ENCODE measurements around the gene PRPF6.
"Not testable (repeated sequence)": the region's sequence is repeated elsewhere in the genome, so short reads cannot be mapped to it uniquely, and the experiment has no call there.

PRPF6 gene

DNA sequence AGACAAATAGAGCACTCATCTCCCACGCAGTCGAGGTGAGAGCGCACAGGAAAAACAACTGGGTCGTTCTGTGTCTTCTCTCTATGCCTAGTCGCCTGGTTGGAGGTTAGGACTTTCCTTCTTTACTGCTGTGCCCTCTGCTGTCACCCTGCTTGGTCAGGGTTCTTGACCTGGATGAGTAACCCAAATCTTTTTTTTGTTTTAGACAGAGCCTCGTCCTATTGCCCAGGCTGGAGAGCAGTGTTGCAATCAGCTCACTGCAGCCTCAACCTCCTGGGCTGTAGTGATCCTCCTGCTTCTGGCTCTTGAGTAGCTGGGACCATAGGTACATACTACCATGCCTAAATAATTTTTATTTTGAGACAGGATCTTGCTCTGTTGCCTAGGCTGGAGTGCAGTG, 24.5 kb downstream of the PRPF6 start:
- TF ChIP-seq, protein P1, sequence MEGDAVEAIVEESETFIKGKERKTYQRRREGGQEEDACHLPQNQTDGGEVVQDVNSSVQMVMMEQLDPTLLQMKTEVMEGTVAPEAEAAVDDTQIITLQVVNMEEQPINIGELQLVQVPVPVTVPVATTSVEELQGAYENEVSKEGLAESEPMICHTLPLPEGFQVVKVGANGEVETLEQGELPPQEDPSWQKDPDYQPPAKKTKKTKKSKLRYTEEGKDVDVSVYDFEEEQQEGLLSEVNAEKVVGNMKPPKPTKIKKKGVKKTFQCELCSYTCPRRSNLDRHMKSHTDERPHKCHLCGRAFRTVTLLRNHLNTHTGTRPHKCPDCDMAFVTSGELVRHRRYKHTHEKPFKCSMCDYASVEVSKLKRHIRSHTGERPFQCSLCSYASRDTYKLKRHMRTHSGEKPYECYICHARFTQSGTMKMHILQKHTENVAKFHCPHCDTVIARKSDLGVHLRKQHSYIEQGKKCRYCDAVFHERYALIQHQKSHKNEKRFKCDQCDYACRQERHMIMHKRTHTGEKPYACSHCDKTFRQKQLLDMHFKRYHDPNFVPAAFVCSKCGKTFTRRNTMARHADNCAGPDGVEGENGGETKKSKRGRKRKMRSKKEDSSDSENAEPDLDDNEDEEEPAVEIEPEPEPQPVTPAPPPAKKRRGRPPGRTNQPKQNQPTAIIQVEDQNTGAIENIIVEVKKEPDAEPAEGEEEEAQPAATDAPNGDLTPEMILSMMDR (IDR thresholded peaks at IDR 0.05), result no peak
- TF ChIP-seq ZFX (IDR thresholded peaks at IDR 0.05; ENCODE audit: borderline replicate concordance), result no peak
- H3K27ac ChIP-seq, result no peak overlapping the region

DNA sequence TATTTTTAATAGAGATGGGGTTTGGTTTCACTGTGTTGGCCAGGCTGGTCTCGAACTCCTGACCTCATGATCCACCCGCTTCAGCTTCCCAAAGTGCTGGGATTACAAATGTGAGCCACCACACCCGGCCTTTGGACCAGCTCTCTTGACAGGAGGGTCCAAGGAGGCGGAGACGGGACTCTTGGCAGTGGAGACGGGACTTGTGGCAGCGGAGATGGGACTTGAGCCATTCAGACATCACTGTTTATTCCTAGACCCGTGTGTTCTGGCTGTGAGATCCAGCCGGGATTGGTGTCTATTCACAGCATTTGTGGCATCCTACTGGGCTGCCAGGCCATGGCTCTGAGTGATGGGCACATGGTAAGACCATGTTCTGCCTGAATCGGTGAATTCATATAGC, 25.6 kb downstream of the PRPF6 start:
- no peak overlapping the region for H3K27ac ChIP-seq
- TF ChIP-seq, protein P1 (IDR thresholded peaks at IDR 0.05), result no peak
- TF ChIP-seq ZFX (IDR thresholded peaks at IDR 0.05; ENCODE audit: borderline replicate concordance), result no peak

DNA sequence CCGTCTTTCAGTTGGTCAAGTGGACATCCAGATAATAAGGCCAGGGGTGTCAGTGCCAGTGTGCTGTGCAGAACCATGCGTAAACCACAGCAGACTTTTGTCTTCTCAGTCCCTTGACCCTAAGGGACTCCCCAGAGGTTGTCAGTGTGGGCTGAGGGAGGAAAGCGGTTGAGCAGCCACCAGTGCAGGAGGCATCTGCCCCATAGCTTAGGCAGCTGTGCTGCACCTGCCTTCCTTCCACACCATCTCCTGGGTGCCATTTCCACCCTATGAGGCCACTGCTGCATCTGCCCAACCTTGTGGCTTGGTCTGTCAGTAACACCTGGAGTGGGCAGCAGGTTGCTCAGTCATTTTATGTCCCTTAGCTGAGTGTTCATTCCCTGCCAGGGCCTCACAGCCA, 26.0 kb downstream of the PRPF6 start:
- TF ChIP-seq, protein P1 (IDR thresholded peaks at IDR 0.05), result no peak
- TF ChIP-seq ZFX (IDR thresholded peaks at IDR 0.05; ENCODE audit: borderline replicate concordance), result no peak
- no peak overlapping the region for H3K27ac ChIP-seq

DNA sequence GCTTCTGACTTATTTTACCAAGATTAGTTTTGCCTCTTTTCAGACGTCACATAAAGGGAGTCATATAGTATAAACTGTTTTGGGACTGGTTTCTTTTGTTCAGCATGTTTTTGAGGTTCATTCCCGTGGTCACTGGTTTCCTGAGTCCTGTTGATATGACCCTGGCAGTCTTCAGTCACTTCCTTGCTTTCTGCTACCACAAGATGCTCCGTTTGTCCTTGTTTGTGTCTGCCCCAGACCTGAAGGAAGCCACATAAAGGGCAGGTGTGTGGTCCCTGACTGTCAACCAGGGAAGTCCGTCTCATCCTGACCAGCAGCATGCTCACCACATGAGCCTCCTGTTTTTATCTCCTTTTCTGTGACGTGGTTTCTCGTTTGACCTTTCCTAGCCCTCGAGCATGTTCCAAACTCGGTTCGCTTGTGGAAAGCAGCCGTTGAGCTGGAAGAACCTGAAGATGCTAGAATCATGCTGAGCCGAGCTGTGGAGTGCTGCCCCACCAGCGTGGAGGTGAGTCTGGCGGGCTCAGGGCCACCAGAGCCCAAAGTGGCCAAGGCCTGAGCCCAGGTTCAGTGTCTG, 29.0 kb downstream of the PRPF6 start:
- no peak overlapping the region for H3K27ac ChIP-seq
- TF ChIP-seq, protein P1 (IDR thresholded peaks at IDR 0.05), result no peak
- TF ChIP-seq ZFX (IDR thresholded peaks at IDR 0.05; ENCODE audit: borderline replicate concordance), result no peak

DNA sequence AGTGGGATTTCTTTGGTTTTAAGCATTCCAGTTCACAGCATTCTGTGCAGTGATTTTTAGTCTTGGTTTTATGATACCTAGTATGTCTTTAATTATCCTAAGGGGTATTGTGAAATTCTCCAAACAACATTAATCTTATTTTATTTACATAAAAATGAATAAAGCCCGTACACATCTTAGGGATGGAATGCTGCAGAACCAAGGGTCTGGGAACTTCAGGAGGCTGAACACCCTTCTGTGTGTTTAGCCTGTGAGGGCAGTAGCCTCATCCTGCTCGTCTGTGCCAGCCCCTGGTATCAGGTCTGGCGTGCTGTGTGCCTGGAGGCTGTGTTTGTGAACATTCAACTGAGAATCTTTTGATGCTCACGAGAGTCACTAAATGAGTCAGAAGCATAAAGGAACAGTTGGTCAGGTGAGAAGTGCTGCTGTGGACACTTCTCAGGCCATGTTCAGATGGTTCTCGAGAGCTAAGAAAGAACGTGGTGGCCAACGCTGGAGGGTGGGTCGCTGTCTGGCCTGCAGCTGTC, 29.8 kb downstream of the PRPF6 start:
- TF ChIP-seq, protein P1 (IDR thresholded peaks at IDR 0.05), result no peak
- TF ChIP-seq ZFX (IDR thresholded peaks at IDR 0.05; ENCODE audit: borderline replicate concordance), result no peak
- no peak overlapping the region for H3K27ac ChIP-seq

DNA sequence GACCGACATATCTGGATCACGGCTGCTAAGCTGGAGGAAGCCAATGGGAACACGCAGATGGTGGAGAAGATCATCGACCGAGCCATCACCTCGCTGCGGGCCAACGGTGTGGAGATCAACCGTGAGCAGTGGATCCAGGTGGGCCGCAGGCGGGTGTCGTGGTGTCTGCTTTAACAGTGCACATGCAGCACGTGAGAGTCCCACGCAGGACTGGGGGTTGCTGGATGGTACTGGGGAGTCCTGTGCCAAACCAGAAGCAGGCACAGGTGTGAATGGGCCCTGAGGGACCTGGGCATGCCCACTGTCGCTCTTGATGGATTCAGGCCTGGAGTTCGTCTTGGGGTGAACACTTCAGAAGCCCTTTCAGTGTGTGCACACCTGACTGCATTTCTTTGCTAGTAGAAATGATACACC, 30.4 kb downstream of the PRPF6 start:
- H3K27ac ChIP-seq, result no peak overlapping the region
- no peak for TF ChIP-seq ZFX (IDR thresholded peaks at IDR 0.05; ENCODE audit: borderline replicate concordance)
- TF ChIP-seq, protein P1 (IDR thresholded peaks at IDR 0.05), result no peak

DNA sequence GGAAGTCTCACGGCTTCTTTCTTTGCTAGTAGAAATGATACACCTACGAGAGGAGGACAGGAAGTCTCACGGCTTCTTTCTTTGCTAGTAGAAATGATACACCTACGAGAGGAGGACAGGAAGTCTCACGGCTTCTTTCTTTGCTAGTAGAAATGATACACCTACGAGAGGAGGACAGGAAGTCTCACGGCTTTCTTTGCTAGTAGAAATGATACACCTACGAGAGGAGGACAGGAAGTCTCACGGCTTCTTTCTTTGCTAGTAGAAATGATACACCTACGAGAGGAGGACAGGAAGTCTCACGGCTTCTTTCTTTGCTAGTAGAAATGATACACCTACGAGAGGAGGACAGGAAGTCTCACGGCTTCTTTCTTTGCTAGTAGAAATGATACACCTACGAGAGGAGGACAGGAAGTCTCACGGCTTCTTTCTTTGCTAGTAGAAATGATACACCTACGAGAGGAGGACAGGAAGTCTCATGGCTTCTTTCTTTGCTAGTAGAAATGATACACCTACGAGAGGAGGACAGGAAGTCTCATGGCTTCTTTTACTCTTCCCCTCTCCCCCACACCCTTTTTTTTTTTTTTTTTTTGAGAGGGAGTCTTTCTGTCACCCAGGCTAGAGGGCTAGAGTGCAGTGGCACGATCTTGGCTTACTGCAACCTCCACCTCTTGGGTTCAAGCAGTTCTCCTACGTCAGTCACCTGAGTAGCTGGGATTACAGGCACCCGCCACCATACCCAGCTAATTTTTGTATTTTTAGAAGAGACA, 31.6 kb downstream of the PRPF6 start:
- not testable (repeated sequence) for H3K27ac ChIP-seq

Measured in 22Rv1 (cell line).